Naive thymus-derived CD8-positive, alpha-beta T cell (primary cell): Measurements from ENCODE around the gene NR5A2. TPM values are rescaled to one million over a fixed set of nuclear protein-coding genes. Genes with fewer than 3 reads are reported as not detected.

Experiments
- ATAC-seq, 2 donors: fragments of 150-1000 bp; cut with Tn5 transposase in 1 of 2; sonication (Bioruptor Pico), chemical (Tn5 transposase) in 1 of 2; 1 replicate in 1 of 2; 2 replicates in 1 of 2; pipeline ENCODE4 v1.10.0; 2021; ENCODE audit warnings: mild to moderate bottlenecking in 2 of 2, moderate library complexity in 2 of 2
- POLR2A ChIA-PET: fragments of 350-600 bp; sonication (Branson Sonifier 250); formaldehyde crosslinking; loops from one replicate; lab custom pipeline; 2021; ENCODE audit warnings: antibody characterized with exemption; lab: Charles Lee
- DNase-seq, 10 donors: peaks; one replicate each; pipeline versions ENCODE4 v3.0.0 to v3.0.0-alpha.2; 2020 to 2022
- H3K27ac Mint-ChIP-seq, 10 donors: one replicate each; pipeline ENCODE4 v1.8.0; 2020 to 2022; ENCODE audit warnings: mild to moderate bottlenecking in 10 of 10, mixed read lengths in 10 of 10, moderate library complexity in 4 of 10, inconsistent platforms in 1 of 10
- H3K27me3 Mint-ChIP-seq, 5 donors: one replicate each; pipeline ENCODE4 v1.8.0; 2021 to 2022; ENCODE audit warnings: mixed read lengths in 5 of 5
- H3K36me3 Mint-ChIP-seq, 3 donors: one replicate each; pipeline ENCODE4 v1.8.0; 2020 to 2022; ENCODE audit warnings: mixed read lengths in 3 of 3, mild to moderate bottlenecking in 2 of 3, inconsistent platforms in 1 of 3
- H3K4me1 Mint-ChIP-seq, 4 donors: one replicate each; pipeline ENCODE4 v1.8.0; 2021 to 2022; ENCODE audit warnings: mixed read lengths in 4 of 4
- H3K4me3 Mint-ChIP-seq, 10 donors: one replicate each; pipeline ENCODE4 v1.8.0; 2020 to 2022; ENCODE audit warnings: mild to moderate bottlenecking in 10 of 10, mixed read lengths in 10 of 10, moderate library complexity in 6 of 10, inconsistent platforms in 1 of 10
- H3K9me3 Mint-ChIP-seq, 9 donors: one replicate each; pipeline ENCODE4 v1.8.0; 2020 to 2022; ENCODE audit warnings: mixed read lengths in 9 of 9, mild to moderate bottlenecking in 3 of 9, inconsistent platforms in 1 of 9, moderate library complexity in 1 of 9
- polyA plus RNA-seq, 3 donors: library from polyadenylated mRNA; unstranded; fragments of 300-500 nt; fragmentation: Illumina TruSeq; gene quantifications; one replicate each; pipeline ENCODE4 v1.2.3, GENCODE V29; 2021
- total RNA-seq, 8 experiments: library from RNA in 2 of 8; stranded (reverse) in 2 of 8; gene quantifications; one replicate each; pipeline ENCODE4 v1.2.3 and lab custom pipeline; 2021 to 2026

NR5A2 gene
- total and polyA plus RNA-seq, 5 experiments from 2014 or later: not detected

GRCh38 chr1:200226969-200227303 is 199.4 kb downstream of the NR5A2 start:
- Mint-ChIP-seq H3K36me3 (no peaks in the 10 kb centered on the region), H3K9me3 (no peaks in the 10 kb centered on the region), H3K27ac (peak overlapping the region in 2 of 10 donors; percentile 26 to 46), H3K4me1 (peaks cover 13 to 21% (median 16%) of the 10 kb centered on the region in 4 donors), H3K27me3 (peaks cover 2 to 17% (median 5%) of the 10 kb centered on the region in 5 donors), H3K4me3 (peak overlapping the region in 8 of 10 donors; percentile 15 to 69 (median 58))
- DNase-seq: no peak
- POLR2A ChIA-PET: no interaction called here
- peak in 1 of 2 donors; percentile 18 for ATAC-seq
